Endothelial cell of umbilical vein (primary cell): ENCODE data around the gene GM2A.

ENCODE experiments used
- EZH2 ChIP-seq: IDR thresholded peaks from 2 replicates; pipeline ENCODE4 v1.6.1; 2012; ENCODE audit warnings: borderline replicate concordance, low read depth, mild to moderate bottlenecking, moderate library complexity, low read length, inconsistent platforms; ENCODE audit not compliant: severe bottlenecking
- FOS ChIP-seq: IDR thresholded peaks from 2 replicates; pipeline ENCODE4 v1.6.1; 2011; ENCODE audit warnings: mild to moderate bottlenecking, low read length, moderate library complexity, borderline replicate concordance; ENCODE audit not compliant: insufficient read depth
- GATA2 ChIP-seq: IDR thresholded peaks from 2 replicates; pipeline ENCODE4 v1.7.0; 2011; ENCODE audit warnings: low read depth, mild to moderate bottlenecking, moderate library complexity, mixed read lengths, low read length; ENCODE audit not compliant: insufficient read length, insufficient read depth
- JUN ChIP-seq: IDR thresholded peaks from 2 replicates; pipeline ENCODE4 v1.6.1; 2011; ENCODE audit warnings: borderline replicate concordance, low read depth; ENCODE audit not compliant: insufficient read length, insufficient read depth
- MYC ChIP-seq: IDR thresholded peaks from one replicate; pipeline ENCODE4 v1.6.1; 2011; ENCODE audit warnings: mild to moderate bottlenecking, low read depth, low read length
- POLR2A ChIP-seq: IDR thresholded peaks from 2 replicates; pipeline ENCODE4 v1.6.1; 2012; ENCODE audit warnings: low read depth, mild to moderate bottlenecking, control low read depth, low read length
- POLR2AphosphoS5 ChIP-seq: IDR thresholded peaks from 2 replicates; pipeline ENCODE4 v1.6.1; 2012; ENCODE audit warnings: low read depth, mild to moderate bottlenecking, control low read depth, low read length, moderate library complexity; ENCODE audit not compliant: insufficient read depth
- TF ChIP-seq, protein P1 (sequence below), 2 donors: IDR thresholded peaks; 1 replicate in 1 of 2; 2 replicates in 1 of 2; pipeline ENCODE4 v1.5.1; 2011; ENCODE audit warnings: low read length in 2 of 2, mild to moderate bottlenecking in 2 of 2, moderate library complexity in 2 of 2, control low read depth in 1 of 2, inconsistent platforms in 1 of 2, low read depth in 1 of 2; ENCODE audit not compliant: insufficient read depth in 1 of 2; ENCODE audit errors: extremely low read depth in 1 of 2
- TF ChIP-seq, protein P2 (sequence below): IDR thresholded peaks from 2 replicates; pipeline ENCODE4 v1.6.1; 2011; ENCODE audit not compliant: insufficient read depth, insufficient read length

DNA sequence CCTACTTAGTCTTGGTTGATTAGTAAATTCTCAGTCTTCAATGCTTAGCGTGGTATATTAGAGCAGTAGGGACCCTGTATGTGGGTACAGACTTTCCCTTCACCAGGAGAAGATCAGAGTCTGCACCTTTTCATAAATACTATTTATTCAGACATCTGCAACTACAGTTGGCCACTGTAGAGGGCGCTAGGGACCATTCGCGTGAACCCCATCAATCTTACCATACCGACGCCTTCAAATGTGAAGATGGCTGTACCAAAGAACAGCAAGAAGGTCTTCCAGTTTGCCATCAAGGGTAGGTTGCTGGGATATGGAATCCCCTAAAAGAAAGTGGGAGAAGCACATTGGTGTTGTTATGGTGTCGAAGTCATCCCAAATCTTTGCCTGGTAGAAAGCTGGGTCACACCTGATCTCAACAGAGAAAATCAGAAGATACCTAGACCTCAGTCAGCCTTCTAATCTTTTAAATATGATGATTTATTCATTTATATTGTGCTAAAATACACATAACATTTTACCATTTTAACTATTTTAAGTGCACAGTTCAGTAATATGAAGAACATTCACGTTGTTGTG lies 31.5 kb downstream of the GM2A start:
- TF ChIP-seq EZH2 (no peak), JUN (no peak), POLR2A (no peak), FOS (no peak), POLR2AphosphoS5 (no peak), MYC (no peak), GATA2 (no peak)
- TF ChIP-seq, protein P1, sequence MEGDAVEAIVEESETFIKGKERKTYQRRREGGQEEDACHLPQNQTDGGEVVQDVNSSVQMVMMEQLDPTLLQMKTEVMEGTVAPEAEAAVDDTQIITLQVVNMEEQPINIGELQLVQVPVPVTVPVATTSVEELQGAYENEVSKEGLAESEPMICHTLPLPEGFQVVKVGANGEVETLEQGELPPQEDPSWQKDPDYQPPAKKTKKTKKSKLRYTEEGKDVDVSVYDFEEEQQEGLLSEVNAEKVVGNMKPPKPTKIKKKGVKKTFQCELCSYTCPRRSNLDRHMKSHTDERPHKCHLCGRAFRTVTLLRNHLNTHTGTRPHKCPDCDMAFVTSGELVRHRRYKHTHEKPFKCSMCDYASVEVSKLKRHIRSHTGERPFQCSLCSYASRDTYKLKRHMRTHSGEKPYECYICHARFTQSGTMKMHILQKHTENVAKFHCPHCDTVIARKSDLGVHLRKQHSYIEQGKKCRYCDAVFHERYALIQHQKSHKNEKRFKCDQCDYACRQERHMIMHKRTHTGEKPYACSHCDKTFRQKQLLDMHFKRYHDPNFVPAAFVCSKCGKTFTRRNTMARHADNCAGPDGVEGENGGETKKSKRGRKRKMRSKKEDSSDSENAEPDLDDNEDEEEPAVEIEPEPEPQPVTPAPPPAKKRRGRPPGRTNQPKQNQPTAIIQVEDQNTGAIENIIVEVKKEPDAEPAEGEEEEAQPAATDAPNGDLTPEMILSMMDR (IDR thresholded peaks at IDR 0.05; ENCODE audit: extremely low read depth in 1 of 2, insufficient read depth in 1 of 2, low read depth in 1 of 2, low read length in 2 of 2) = peak; percentile 6 to 12
- TF ChIP-seq, protein P2, sequence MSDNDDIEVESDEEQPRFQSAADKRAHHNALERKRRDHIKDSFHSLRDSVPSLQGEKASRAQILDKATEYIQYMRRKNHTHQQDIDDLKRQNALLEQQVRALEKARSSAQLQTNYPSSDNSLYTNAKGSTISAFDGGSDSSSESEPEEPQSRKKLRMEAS = no peak
